PC-9 (cell line): ENCODE data around the gene PRM3. TPM values are rescaled to one million over a fixed set of nuclear protein-coding genes. Genes with fewer than 3 reads are reported as not detected.

ENCODE experiments used
- BruUV-seq: library from RNA; stranded (reverse); fragments of 400-500 nt; replicated peaks from 2 replicates; lab custom pipeline; 2021; lab: Mats Ljungman, UMichigan
- CTCF ChIA-PET: fragments of 300-600 bp; sonication (Branson Sonifier 250); formaldehyde crosslinking; loops from one replicate; lab custom pipeline; 2022; ENCODE audit warnings: antibody characterized with exemption; lab: Charles Lee
- POLR2A ChIA-PET: fragments of 300-600 bp; sonication (Branson Sonifier 250); formaldehyde crosslinking; loops from one replicate; lab custom pipeline; 2022; ENCODE audit warnings: antibody characterized with exemption; ENCODE audit not compliant: unreplicated experiment; lab: Charles Lee
- DNase-seq, 2 experiments: peaks; one replicate each; pipeline versions ENCODE4 v3.0.0 to v3.0.0-alpha.2; 2015 to 2022; ENCODE audit warnings: mixed read lengths in 1 of 2
- H2AFZ ChIP-seq: fragments of 200-600 bp; sonication (generic); 2 replicates; pipeline ENCODE4 v1.8.1; 2017; ENCODE audit warnings: antibody characterized with exemption
- H3F3A ChIP-seq: fragments of 200-600 bp; sonication (generic); 2 replicates; pipeline ENCODE4 v1.8.1; 2017; ENCODE audit warnings: antibody characterized with exemption, mild to moderate bottlenecking, low read depth; ENCODE audit not compliant: insufficient read depth
- H3K27ac ChIP-seq: fragments of 200-600 bp; sonication (generic); 2 replicates; pipeline ENCODE4 v1.6.1; 2016; ENCODE audit warnings: mixed run types
- H3K27me3 ChIP-seq: fragments of 200-600 bp; sonication (generic); 2 replicates; pipeline ENCODE4 v1.6.1; 2016; ENCODE audit warnings: low read depth, mixed run types; ENCODE audit not compliant: insufficient read depth
- H3K36me3 ChIP-seq: fragments of 200-600 bp; sonication (generic); 2 replicates; pipeline ENCODE4 v1.6.1; 2016; ENCODE audit warnings: low read depth, mixed run types
- H3K4me1 ChIP-seq: fragments of 200-600 bp; sonication (generic); replicated peaks from 2 replicates; pipeline ENCODE4 v1.6.1; 2016; ENCODE audit warnings: mixed run types; ENCODE audit not compliant: insufficient read depth
- H3K4me2 ChIP-seq: fragments of 200-600 bp; sonication (generic); 2 replicates; pipeline ENCODE4 v1.6.1; 2017; ENCODE audit warnings: mixed run types
- H3K4me3 ChIP-seq: fragments of 200-600 bp; sonication (generic); 2 replicates; pipeline ENCODE4 v1.6.1; 2016; ENCODE audit warnings: mixed run types
- H3K79me2 ChIP-seq: fragments of 200-600 bp; sonication (generic); 2 replicates; pipeline ENCODE4 v1.6.1; 2017; ENCODE audit warnings: low read depth, mixed run types
- H3K9me2 ChIP-seq: fragments of 200-600 bp; sonication (generic); 2 replicates; pipeline ENCODE4 v1.8.1; 2017; ENCODE audit warnings: mild to moderate bottlenecking; ENCODE audit not compliant: insufficient read depth
- H3K9me3 ChIP-seq: fragments of 200-600 bp; sonication (generic); 2 replicates; pipeline ENCODE4 v1.8.1; 2016; ENCODE audit warnings: low read depth; ENCODE audit not compliant: insufficient read depth
- H4K20me1 ChIP-seq: fragments of 200-600 bp; sonication (generic); 2 replicates; pipeline ENCODE4 v1.8.1; 2017; ENCODE audit not compliant: insufficient read depth
- CTCF ChIP-seq: fragments of 200-600 bp; sonication (generic); conservative IDR thresholded peaks from 2 replicates; pipeline ENCODE4 v1.6.1; 2017; ENCODE audit warnings: mixed run types, antibody characterized with exemption, mild to moderate bottlenecking, moderate library complexity
- EZH2 ChIP-seq: fragments of 200-600 bp; sonication (generic); IDR thresholded peaks from 2 replicates; pipeline ENCODE4 v1.8.0; 2017; ENCODE audit warnings: antibody characterized with exemption, low read depth
- intact Hi-C: fragments of 100-400 bp; cut with micrococcal nuclease; formaldehyde crosslinking; loops from one replicate; pipeline ENCODE4 v1.10.0; 2022; ENCODE audit not compliant: unreplicated experiment
- total RNA-seq: library from RNA; stranded (reverse); gene quantifications from 2 replicates; pipeline ENCODE4 v1.2.3, GENCODE V29; 2021

Gene PRM3
- total RNA-seq, 1 experiment from 2014 or later: not detected

- no peak for DNase-seq
- Histone ChIP-seq H3K9me3 (no peaks in the 10 kb centered on the region), H3K4me2 (no peak overlapping the region), H3K4me3 (no peak overlapping the region), H3F3A (peaks cover 7% of the 10 kb centered on the region; the same call in 1 of the 2 replicates), H4K20me1 (no peaks in the 10 kb centered on the region), H2AFZ (no peak overlapping the region), H3K79me2 (no peaks in the 10 kb centered on the region), H3K4me1 (peaks cover 10% of the 10 kb centered on the region), H3K27ac (no peak overlapping the region), H3K36me3 (no peaks in the 10 kb centered on the region), H3K9me2 (no peaks in the 10 kb centered on the region), H3K27me3 (no peaks in the 10 kb centered on the region)
- ChIA-PET POLR2A (interaction anchor here (0.5 to 0.7 kb wide), 2 partner anchors 56 to 220 kb away, joined by 3 to 10 read pairs; no protein-coding TSS in a partner anchor), CTCF (interaction anchor here (0.7 kb wide), 1 partner anchor 646 kb away, joined by 7 read pairs; no protein-coding TSS in a partner anchor)
- intact Hi-C loops: no loop called here
- BruUV-seq: no TSS peak
- TF ChIP-seq CTCF: no peak
- no peak for TF ChIP-seq EZH2
Measured at GRCh38 chr16:11260596-11260966, 12.8 kb downstream of the PRM3 start.

GRCh38 chr16:11259655-11260595, 13.5 kb downstream of the PRM3 start:
- no peak for DNase-seq
- Histone ChIP-seq H3K9me2 (no peaks in the 10 kb centered on the region), H2AFZ (no peak overlapping the region), H3K9me3 (no peaks in the 10 kb centered on the region), H3F3A (peaks cover 7% of the 10 kb centered on the region; the same call in 1 of the 2 replicates), H3K4me1 (peaks cover 10% of the 10 kb centered on the region), H3K36me3 (no peaks in the 10 kb centered on the region), H3K4me2 (no peak overlapping the region), H4K20me1 (no peaks in the 10 kb centered on the region), H3K27me3 (no peaks in the 10 kb centered on the region), H3K79me2 (no peaks in the 10 kb centered on the region), H3K27ac (no peak overlapping the region), H3K4me3 (no peak overlapping the region)
- no peak for TF ChIP-seq CTCF
- ChIA-PET CTCF (interaction anchor here (1.3 kb wide), 2 partner anchors 37 to 276 kb away, joined by 3 to 4 read pairs; no protein-coding TSS in a partner anchor), POLR2A (interaction anchor here (0.5 to 0.7 kb wide), 2 partner anchors 57 to 219 kb away, joined by 3 to 10 read pairs; no protein-coding TSS in a partner anchor)
- no TSS peak for BruUV-seq
- intact Hi-C loops: loop anchor here (5.0 to 10.0 kb wide), 3 partner anchors 37 to 205 kb away; no protein-coding TSS in a partner anchor

GRCh38 chr16:11258553-11259492, 14.6 kb downstream of the PRM3 start:
- TF ChIP-seq EZH2: no peak
- no peak for TF ChIP-seq CTCF
- H3K9me2 ChIP-seq: no peaks in the 10 kb centered on the region
- DNase-seq: no peak
- H3K9me3 ChIP-seq: no peaks in the 10 kb centered on the region
- POLR2A ChIA-PET: no interaction called here
- no peak overlapping the region for H3K4me3 ChIP-seq
- CTCF ChIA-PET: interaction anchor here (1.3 kb wide), 2 partner anchors 38 to 275 kb away, joined by 3 to 4 read pairs; no protein-coding TSS in a partner anchor
- no peak overlapping the region for H3K4me2 ChIP-seq
- H3K4me1 ChIP-seq: peaks cover 19% of the 10 kb centered on the region
- intact Hi-C loops: loop anchor here (5.0 to 10.0 kb wide), 3 partner anchors 38 to 204 kb away; no protein-coding TSS in a partner anchor
- no TSS peak for BruUV-seq
- H3K36me3 ChIP-seq: no peaks in the 10 kb centered on the region
- peaks cover 7% of the 10 kb centered on the region; the same call in 1 of the 2 replicates for H3F3A ChIP-seq
- H4K20me1 ChIP-seq: no peaks in the 10 kb centered on the region
- H2AFZ ChIP-seq: no peak overlapping the region
- H3K27me3 ChIP-seq: no peaks in the 10 kb centered on the region
- H3K79me2 ChIP-seq: no peaks in the 10 kb centered on the region
- no peak overlapping the region for H3K27ac ChIP-seq
